ENCODE data around the gene PPP5C. TPM values are rescaled to one million over a fixed set of nuclear protein-coding genes. Genes with fewer than 3 reads are reported as not detected.

PPP5C gene
- total and polyA plus RNA-seq, 2 of the 8 experiments (the other 6 are each of a cell fraction or from before 2014, with no cell fraction given), result 112 to 156 TPM

DNA sequence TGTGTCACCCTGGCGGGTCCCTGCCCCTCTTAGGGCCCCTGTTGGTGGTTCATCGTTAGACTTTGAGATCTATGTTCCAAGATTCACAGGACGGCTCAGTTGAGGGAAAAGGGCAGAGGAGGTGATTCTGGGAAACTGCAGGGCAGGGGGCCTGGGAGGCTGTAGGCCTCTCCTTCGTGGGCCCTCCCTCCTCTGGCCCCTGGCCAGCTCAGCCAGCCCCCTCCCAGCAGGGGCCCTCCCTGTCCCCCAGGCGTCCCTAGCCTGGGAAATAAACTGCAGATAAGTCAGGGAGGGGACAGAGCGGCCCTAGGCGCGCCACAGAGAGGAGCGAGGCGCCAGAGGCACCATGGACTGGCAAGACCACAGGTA lies 43.6 kb upstream of the PPP5C start (continued):
- no peak for TF ChIP-seq CHD7 (IDR thresholded peaks at IDR 0.05; ENCODE audit: insufficient replicate concordance, low read length)
- TF ChIP-seq BACH1 (IDR thresholded peaks at IDR 0.05; ENCODE audit: low read length), result no peak
- no peak for TF ChIP-seq RBBP5 (IDR thresholded peaks at IDR 0.05; ENCODE audit: borderline replicate concordance, low read depth, low read length)
- TF ChIP-seq, protein P1, sequence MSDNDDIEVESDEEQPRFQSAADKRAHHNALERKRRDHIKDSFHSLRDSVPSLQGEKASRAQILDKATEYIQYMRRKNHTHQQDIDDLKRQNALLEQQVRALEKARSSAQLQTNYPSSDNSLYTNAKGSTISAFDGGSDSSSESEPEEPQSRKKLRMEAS (IDR thresholded peaks at IDR 0.05), result no peak
- TF ChIP-seq BRCA1 (IDR thresholded peaks at IDR 0.05; ENCODE audit: low read depth, low read length), result no peak
- TF ChIP-seq YY1 (IDR thresholded peaks at IDR 0.05; ENCODE audit: low read depth, low read length), result no peak
- TF ChIP-seq POLR2AphosphoS5 (IDR thresholded peaks at IDR 0.05; ENCODE audit: low read depth, low read length), result no peak
- TF ChIP-seq ZNF274 (IDR thresholded peaks at IDR 0.05; ENCODE audit: borderline replicate concordance, extremely low read depth, low read length), result no peak
- no peak for TF ChIP-seq SAP30 (IDR thresholded peaks at IDR 0.05; ENCODE audit: insufficient read depth, insufficient replicate concordance, low read length)
- no peak for TF ChIP-seq FOSL1 (IDR thresholded peaks at IDR 0.05; ENCODE audit: insufficient read depth, low read depth, low read length)
- no peak for TF ChIP-seq JUN (IDR thresholded peaks at IDR 0.05; ENCODE audit: low read depth, low read length)
- TF ChIP-seq EGR1 (IDR thresholded peaks at IDR 0.05; ENCODE audit: borderline replicate concordance, low read depth, low read length), result no peak
- no peak for TF ChIP-seq TAF7 (optimal IDR thresholded peaks at IDR 0.05; ENCODE audit: borderline replicate concordance, low read depth, low read length)

Data from H1 (cell line).